Activated CD8-positive, alpha-beta T cell treated with anti-CD3 and anti-CD28 coated beads for 36 hours (primary cell): ENCODE results near the gene HSPA9. TPM values are rescaled to one million over a fixed set of nuclear protein-coding genes. Genes with fewer than 3 reads are reported as not detected.

Experiments
- ATAC-seq: fragments of 200-7000 bp; cut with Tn5 transposase; one replicate; pipeline ENCODE4 v1.10.0; 2021; ENCODE audit warnings: mild to moderate bottlenecking, moderate library complexity
- CTCF ChIA-PET: fragments of 350-600 bp; sonication (Branson Sonifier 250); formaldehyde crosslinking; loops from one replicate; lab custom pipeline; 2021; ENCODE audit warnings: antibody characterized with exemption; lab: Charles Lee
- POLR2A ChIA-PET: fragments of 350-600 bp; sonication (Branson Sonifier 250); formaldehyde crosslinking; loops from one replicate; lab custom pipeline; 2021; ENCODE audit warnings: antibody characterized with exemption; lab: Charles Lee
- DNase-seq: peaks from one replicate; pipeline ENCODE4 v3.0.0-alpha.2; 2020
- H3K27ac Mint-ChIP-seq: one replicate; pipeline ENCODE4 v1.8.0; 2021; ENCODE audit warnings: mild to moderate bottlenecking, mixed read lengths
- H3K27me3 Mint-ChIP-seq: one replicate; pipeline ENCODE4 v1.8.0; 2021; ENCODE audit warnings: mixed read lengths
- H3K36me3 Mint-ChIP-seq: one replicate; pipeline ENCODE4 v1.8.0; 2021; ENCODE audit warnings: low read depth, mixed read lengths
- H3K4me1 Mint-ChIP-seq: one replicate; pipeline ENCODE4 v1.8.0; 2021; ENCODE audit warnings: low read depth, mixed read lengths
- H3K4me3 Mint-ChIP-seq: one replicate; pipeline ENCODE4 v1.8.0; 2021; ENCODE audit warnings: mild to moderate bottlenecking, moderate library complexity, mixed read lengths
- H3K9me3 Mint-ChIP-seq: one replicate; pipeline ENCODE4 v1.8.0; 2021; ENCODE audit warnings: mixed read lengths
- CTCF ChIP-seq: fragments of 200-600 bp; IDR thresholded peaks from one replicate; pipeline ENCODE4 v1.8.0; 2022; ENCODE audit warnings: antibody characterized with exemption, mild to moderate bottlenecking
- intact Hi-C: fragments of 100-400 bp; cut with micrococcal nuclease; formaldehyde crosslinking; loops from one replicate; pipeline ENCODE4 v1.10.0; 2022
- total RNA-seq, 2 experiments: library from RNA; stranded (reverse); gene quantifications; one replicate each; pipeline ENCODE4 v1.2.3, GENCODE V29; 2021

HSPA9 gene
- total RNA-seq, 2 experiments from 2014 or later = 426 to 442 TPM

GRCh38 chr5:138527170-138527569 is 48.0 kb downstream of the HSPA9 start:
- no peak for ATAC-seq
- no peaks in the 10 kb centered on the region for H3K9me3 Mint-ChIP-seq
- H3K27ac Mint-ChIP-seq = no peak overlapping the region

GRCh38 chr5:138523406-138523805 is 51.8 kb downstream of the HSPA9 start:
- TF ChIP-seq CTCF = no peak
- H3K27ac Mint-ChIP-seq = no peak overlapping the region

More at GRCh38 chr5:138527170-138527569, 48.0 kb downstream of the HSPA9 start:
- ChIA-PET CTCF (interaction anchor here (0.6 to 1.9 kb wide), 3 partner anchors 9 to 21 kb away, joined by 3 to 7 read pairs (median 7); no protein-coding TSS in a partner anchor), POLR2A (interaction anchor here (0.6 to 0.9 kb wide), 3 partner anchors 9 to 78 kb away, joined by 3 read pairs; no protein-coding TSS in a partner anchor)
- Mint-ChIP-seq H3K36me3 (peaks cover 41% of the 10 kb centered on the region), H3K27me3 (no peaks in the 10 kb centered on the region), H3K4me3 (no peak overlapping the region), H3K4me1 (peaks cover 38% of the 10 kb centered on the region)
- intact Hi-C loops = no loop called here
- DNase-seq = no peak
- TF ChIP-seq CTCF = no peak

GRCh38 chr5:138520971-138521370 is 54.2 kb downstream of the HSPA9 start:
- ChIA-PET CTCF (interaction anchor here (1.2 kb wide), 1 partner anchor 17 kb away, joined by 5 read pairs; no protein-coding TSS in a partner anchor), POLR2A (interaction anchor here (0.7 kb wide), 1 partner anchor 96 kb away, joined by 3 read pairs; no protein-coding TSS in a partner anchor)
- no peaks in the 10 kb centered on the region for H3K9me3 Mint-ChIP-seq
- intact Hi-C loops = no loop called here
- H3K27ac Mint-ChIP-seq = peak overlapping the region; percentile 57
- H3K27me3 Mint-ChIP-seq = no peaks in the 10 kb centered on the region
- peaks cover 29% of the 10 kb centered on the region for H3K4me1 Mint-ChIP-seq
- ATAC-seq (no peak), DNase-seq (no peak)
- peaks cover 34% of the 10 kb centered on the region for H3K36me3 Mint-ChIP-seq
- H3K4me3 Mint-ChIP-seq = no peak overlapping the region
- TF ChIP-seq CTCF = no peak

More at GRCh38 chr5:138523406-138523805, 51.8 kb downstream of the HSPA9 start:
- peaks cover 34% of the 10 kb centered on the region for H3K36me3 Mint-ChIP-seq
- H3K4me1 Mint-ChIP-seq = peaks cover 35% of the 10 kb centered on the region
- H3K27me3 Mint-ChIP-seq = no peaks in the 10 kb centered on the region
- DNase-seq = no peak
- H3K9me3 Mint-ChIP-seq = no peaks in the 10 kb centered on the region
- no peak for ATAC-seq
- H3K4me3 Mint-ChIP-seq = no peak overlapping the region
- CTCF ChIA-PET = no interaction called here
- intact Hi-C loops = no loop called here
- POLR2A ChIA-PET = no interaction called here

- CTCF ChIA-PET = interaction anchor here (0.9 to 1.9 kb wide), 2 partner anchors 14 to 67 kb away, joined by 3 to 4 read pairs; no protein-coding TSS in a partner anchor
- H3K27ac Mint-ChIP-seq = no peak overlapping the region
- POLR2A ChIA-PET = interaction anchor here (2.0 kb wide), 1 partner anchor 12 kb away, joined by 6 read pairs; no protein-coding TSS in a partner anchor
- ATAC-seq (no peak), DNase-seq (no peak)
- no peaks in the 10 kb centered on the region for H3K27me3 Mint-ChIP-seq
- peaks cover 55% of the 10 kb centered on the region for H3K36me3 Mint-ChIP-seq
- intact Hi-C loops = no loop called here
- peaks cover 24% of the 10 kb centered on the region for H3K4me1 Mint-ChIP-seq
- no peak for TF ChIP-seq CTCF
- no peak overlapping the region for H3K4me3 Mint-ChIP-seq
- H3K9me3 Mint-ChIP-seq = no peaks in the 10 kb centered on the region
These were observed 57.8 kb downstream of the HSPA9 start for GRCh38 chr5:138517437-138517836.

GRCh38 chr5:138515556-138516245 is 59.5 kb downstream of the HSPA9 start:
- POLR2A ChIA-PET = interaction anchor here (1.2 to 2.0 kb wide), 3 partner anchors 11 to 45 kb away, joined by 4 to 7 read pairs (median 6); no protein-coding TSS in a partner anchor
- Mint-ChIP-seq H3K9me3 (no peaks in the 10 kb centered on the region), H3K4me3 (no peak overlapping the region), H3K4me1 (peaks cover 13% of the 10 kb centered on the region), H3K36me3 (peaks cover 61% of the 10 kb centered on the region), H3K27me3 (no peaks in the 10 kb centered on the region), H3K27ac (no peak overlapping the region)
- no peak for ATAC-seq
- CTCF ChIA-PET = interaction anchor here (0.7 kb wide), 1 partner anchor 164 kb away, joined by 3 read pairs; no protein-coding TSS in a partner anchor
- intact Hi-C loops = no loop called here
- DNase-seq = no peak
- TF ChIP-seq CTCF = no peak
